SK-N-SH (cell line): ENCODE measurements around the gene TPGS1.

Experiments used
- CTCF ChIP-seq: fragments of 200-600 bp; sonication (generic); IDR thresholded peaks from 2 replicates; pipeline ENCODE4 v1.6.1; 2017; ENCODE audit warnings: antibody characterized with exemption, mild to moderate bottlenecking, moderate library complexity
- EP300 ChIP-seq, 2 experiments: IDR thresholded peaks; 2 replicates each; pipeline versions ENCODE4 v1.4.0 to v1.6.1; 2012; ENCODE audit warnings: borderline replicate concordance in 1 of 2, low read depth in 1 of 2, low read length in 1 of 2

- TF ChIP-seq CTCF = no peak
- TF ChIP-seq EP300 (IDR thresholded peaks at IDR 0.05; ENCODE audit: borderline replicate concordance in 1 of 2, low read depth in 1 of 2, low read length in 1 of 2) = no peak
These were observed 36.6 kb upstream of the TPGS1 start for GRCh38 chr19:470701-471100.
